NCI-H1417 (cell line): Measurements from ENCODE around the gene DRC3.

Source experiments
- DNase-seq, 3 experiments: peaks; one replicate each; lab custom pipeline; 2025; lab: John Stamatoyannopoulos, UW

Gene DRC3

GRCh38 chr17:17966399-17966798 lies 6.3 kb upstream of the DRC3 start:
- no peak for DNase-seq

- DNase-seq: no peak
These were observed 1.8 kb upstream of the DRC3 start for GRCh38 chr17:17970699-17971430.

- peak in 1 of 3 experiments; percentile 48 for DNase-seq
These were observed 1.1 kb upstream of the DRC3 start for GRCh38 chr17:17971431-17972125.

GRCh38 chr17:17972952-17973254 lies 241 bp downstream of the DRC3 start:
- DNase-seq: no peak

- no peak for DNase-seq
These were observed 2.8 kb downstream of the DRC3 start for GRCh38 chr17:17975436-17975835.

GRCh38 chr17:17976931-17977570 lies 4.4 kb downstream of the DRC3 start:
- no peak for DNase-seq

- no peak for DNase-seq
These were observed 6.1 kb downstream of the DRC3 start for GRCh38 chr17:17978481-17979424.

GRCh38 chr17:17979778-17980177 lies 7.1 kb downstream of the DRC3 start:
- no peak for DNase-seq

GRCh38 chr17:17981330-17981729 lies 8.7 kb downstream of the DRC3 start:
- peak in 1 of 3 experiments; percentile 63 for DNase-seq

- no peak for DNase-seq
These were observed 10.1 kb downstream of the DRC3 start for GRCh38 chr17:17982801-17983200.

- no peak for DNase-seq
These were observed 10.7 kb downstream of the DRC3 start for GRCh38 chr17:17983376-17983775.

- DNase-seq: no peak
These were observed 11.1 kb downstream of the DRC3 start for GRCh38 chr17:17983776-17984175.

GRCh38 chr17:17985153-17985552 lies 12.5 kb downstream of the DRC3 start:
- DNase-seq: no peak

- DNase-seq: no peak
These were observed 12.9 kb downstream of the DRC3 start for GRCh38 chr17:17985555-17985954.

GRCh38 chr17:17987187-17987896 lies 14.7 kb downstream of the DRC3 start:
- peak in 2 of 3 experiments; percentile 56 to 71 for DNase-seq

GRCh38 chr17:17987901-17988300 lies 15.2 kb downstream of the DRC3 start:
- DNase-seq: peak; percentile 4 to 82 (median 69)

GRCh38 chr17:17988427-17988945 lies 15.8 kb downstream of the DRC3 start:
- peak in 2 of 3 experiments; percentile 28 to 56 for DNase-seq

GRCh38 chr17:17989081-17989480 lies 16.4 kb downstream of the DRC3 start:
- DNase-seq: no peak

- no peak for DNase-seq
These were observed 17.0 kb downstream of the DRC3 start for GRCh38 chr17:17989618-17990017.

GRCh38 chr17:17990282-17990681 lies 17.6 kb downstream of the DRC3 start:
- DNase-seq: no peak

GRCh38 chr17:17993366-17993765 lies 20.7 kb downstream of the DRC3 start:
- no peak for DNase-seq
